Activated naive CD4-positive, alpha-beta T cell treated with anti-CD3 and anti-CD28 coated beads, Interleukin-2, amount 50 U/mL, for 24 hours (primary cell): ENCODE measurements around the gene ADAMTS8.
A peak's percentile ranks its signal among the peaks of the same experiment; 100 is the strongest.

Experiments
- H3K27ac Mint-ChIP-seq: one replicate; pipeline ENCODE4 v1.8.0; 2021; ENCODE audit warnings: mild to moderate bottlenecking, mixed read lengths
- H3K27me3 Mint-ChIP-seq: one replicate; pipeline ENCODE4 v1.8.0; 2021; ENCODE audit warnings: mixed read lengths
- H3K36me3 Mint-ChIP-seq: one replicate; pipeline ENCODE4 v1.8.0; 2021; ENCODE audit warnings: mixed read lengths
- H3K4me1 Mint-ChIP-seq: one replicate; pipeline ENCODE4 v1.8.0; 2021; ENCODE audit warnings: mixed read lengths
- H3K4me3 Mint-ChIP-seq: one replicate; pipeline ENCODE4 v1.8.0; 2021; ENCODE audit warnings: mild to moderate bottlenecking, mixed read lengths
- H3K9me3 Mint-ChIP-seq: one replicate; pipeline ENCODE4 v1.8.0; 2021; ENCODE audit warnings: mixed read lengths

The ADAMTS8 gene

GRCh38 chr11:130428316-130429119 is at the start of gene ADAMTS8:
Gene ADAMTS8 (minus strand): TSS chr11:130428609. CDS start chr11:130428286, 323 bp downstream.
- H3K27ac Mint-ChIP-seq: no peak within 1 kb of the TSS

GRCh38 chr11:130477586-130478203 is 49.3 kb upstream of the ADAMTS8 start:
- no peak overlapping the region for H3K27ac Mint-ChIP-seq
- H3K4me3 Mint-ChIP-seq: no peak overlapping the region

More at GRCh38 chr11:130428316-130429119, at the start of gene ADAMTS8:
- H3K36me3 Mint-ChIP-seq: no peaks in the 10 kb centered on the region
- peaks cover 36% of the 10 kb centered on the region for H3K27me3 Mint-ChIP-seq
- H3K9me3 Mint-ChIP-seq: no peaks in the 10 kb centered on the region
- H3K4me1 Mint-ChIP-seq: peaks cover 14% of the 10 kb centered on the region
- peak within 1 kb of the TSS; percentile 68 for H3K4me3 Mint-ChIP-seq

GRCh38 chr11:130476922-130477491 is 48.6 kb upstream of the ADAMTS8 start:
- H3K27me3 Mint-ChIP-seq: no peaks in the 10 kb centered on the region
- no peak overlapping the region for H3K27ac Mint-ChIP-seq
- H3K36me3 Mint-ChIP-seq: no peaks in the 10 kb centered on the region
- H3K4me1 Mint-ChIP-seq: no peaks in the 10 kb centered on the region
- no peaks in the 10 kb centered on the region for H3K9me3 Mint-ChIP-seq
- no peak overlapping the region for H3K4me3 Mint-ChIP-seq

More at GRCh38 chr11:130477586-130478203, 49.3 kb upstream of the ADAMTS8 start:
- no peaks in the 10 kb centered on the region for H3K4me1 Mint-ChIP-seq
- no peaks in the 10 kb centered on the region for H3K9me3 Mint-ChIP-seq
- H3K36me3 Mint-ChIP-seq: no peaks in the 10 kb centered on the region
- no peaks in the 10 kb centered on the region for H3K27me3 Mint-ChIP-seq

GRCh38 chr11:130476200-130476921 is 48.0 kb upstream of the ADAMTS8 start:
- no peaks in the 10 kb centered on the region for H3K4me1 Mint-ChIP-seq
- no peak overlapping the region for H3K27ac Mint-ChIP-seq
- no peaks in the 10 kb centered on the region for H3K36me3 Mint-ChIP-seq
- no peaks in the 10 kb centered on the region for H3K9me3 Mint-ChIP-seq
- H3K4me3 Mint-ChIP-seq: no peak overlapping the region
- H3K27me3 Mint-ChIP-seq: no peaks in the 10 kb centered on the region

GRCh38 chr11:130475426-130476053 is 47.1 kb upstream of the ADAMTS8 start:
- Mint-ChIP-seq H3K4me1 (no peaks in the 10 kb centered on the region), H3K9me3 (no peaks in the 10 kb centered on the region), H3K27ac (no peak overlapping the region), H3K36me3 (no peaks in the 10 kb centered on the region), H3K27me3 (no peaks in the 10 kb centered on the region), H3K4me3 (no peak overlapping the region)

GRCh38 chr11:130474637-130475400 is 46.4 kb upstream of the ADAMTS8 start:
- H3K9me3 Mint-ChIP-seq: no peaks in the 10 kb centered on the region
- H3K27me3 Mint-ChIP-seq: no peaks in the 10 kb centered on the region
- H3K27ac Mint-ChIP-seq: no peak overlapping the region
- no peak overlapping the region for H3K4me3 Mint-ChIP-seq
- H3K36me3 Mint-ChIP-seq: no peaks in the 10 kb centered on the region
- H3K4me1 Mint-ChIP-seq: no peaks in the 10 kb centered on the region

GRCh38 chr11:130473795-130474377 is 45.5 kb upstream of the ADAMTS8 start:
- Mint-ChIP-seq H3K27me3 (no peaks in the 10 kb centered on the region), H3K4me1 (no peaks in the 10 kb centered on the region), H3K27ac (no peak overlapping the region), H3K4me3 (no peak overlapping the region), H3K9me3 (no peaks in the 10 kb centered on the region), H3K36me3 (no peaks in the 10 kb centered on the region)

GRCh38 chr11:130473056-130473794 is 44.8 kb upstream of the ADAMTS8 start:
- Mint-ChIP-seq H3K9me3 (no peaks in the 10 kb centered on the region), H3K4me3 (no peak overlapping the region), H3K36me3 (no peaks in the 10 kb centered on the region), H3K27me3 (no peaks in the 10 kb centered on the region), H3K4me1 (no peaks in the 10 kb centered on the region), H3K27ac (no peak overlapping the region)

- Mint-ChIP-seq H3K36me3 (no peaks in the 10 kb centered on the region), H3K27me3 (no peaks in the 10 kb centered on the region), H3K27ac (no peak overlapping the region), H3K4me3 (no peak overlapping the region), H3K9me3 (no peaks in the 10 kb centered on the region), H3K4me1 (no peaks in the 10 kb centered on the region)
Measured at GRCh38 chr11:130472434-130472961, 44.1 kb upstream of the ADAMTS8 start.

GRCh38 chr11:130471731-130472433 is 43.5 kb upstream of the ADAMTS8 start:
- Mint-ChIP-seq H3K27me3 (no peaks in the 10 kb centered on the region), H3K36me3 (no peaks in the 10 kb centered on the region), H3K9me3 (no peaks in the 10 kb centered on the region), H3K27ac (no peak overlapping the region), H3K4me3 (no peak overlapping the region), H3K4me1 (no peaks in the 10 kb centered on the region)

GRCh38 chr11:130470832-130471706 is 42.7 kb upstream of the ADAMTS8 start:
- H3K27ac Mint-ChIP-seq: no peak overlapping the region
- H3K4me3 Mint-ChIP-seq: no peak overlapping the region
- H3K4me1 Mint-ChIP-seq: no peaks in the 10 kb centered on the region
- no peaks in the 10 kb centered on the region for H3K9me3 Mint-ChIP-seq
- H3K27me3 Mint-ChIP-seq: no peaks in the 10 kb centered on the region
- no peaks in the 10 kb centered on the region for H3K36me3 Mint-ChIP-seq

- Mint-ChIP-seq H3K9me3 (no peaks in the 10 kb centered on the region), H3K4me1 (no peaks in the 10 kb centered on the region), H3K36me3 (no peaks in the 10 kb centered on the region), H3K27me3 (no peaks in the 10 kb centered on the region), H3K27ac (no peak overlapping the region), H3K4me3 (no peak overlapping the region)
Measured at GRCh38 chr11:130469181-130469580, 40.8 kb upstream of the ADAMTS8 start.
